ENCODE data around the gene TMEM50A.
"Not testable (repeated sequence)": the region's sequence is repeated elsewhere in the genome, so short reads cannot be mapped to it uniquely, and the experiment has no call there.

The TMEM50A gene

DNA sequence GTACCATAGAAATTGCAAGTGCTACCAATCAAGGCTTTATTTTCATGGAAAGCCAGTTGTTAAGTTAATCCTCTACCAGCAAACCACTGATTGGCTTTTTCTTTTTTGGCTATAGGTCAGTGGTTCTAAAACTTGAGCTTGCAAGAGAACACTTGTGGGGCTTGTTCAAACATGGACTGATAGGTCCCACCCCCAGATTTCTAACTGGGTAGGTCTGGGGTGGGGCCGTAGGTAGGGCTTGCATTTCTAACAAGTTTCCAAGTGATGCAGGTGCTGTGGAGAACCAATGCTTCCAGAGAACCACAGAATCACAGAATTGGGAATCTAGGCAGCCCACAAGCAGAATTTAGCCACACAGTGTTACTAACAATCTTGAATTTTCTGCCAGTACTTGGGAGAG, 45.7 kb downstream of the TMEM50A start:
- not testable (repeated sequence) for H3K27ac ChIP-seq (ENCODE audit: insufficient read depth, low read depth, low read length, poor library complexity, severe bottlenecking); H3K4me1 ChIP-seq (ENCODE audit: control insufficient read depth, insufficient read depth, low read length); H3K27me3 ChIP-seq (ENCODE audit: control insufficient read depth, insufficient read depth, low read length, poor library complexity, severe bottlenecking); H3K4me3 ChIP-seq (ENCODE audit: insufficient read depth, low read depth, low read length); H3K9me3 ChIP-seq (ENCODE audit: control insufficient read depth, low read length); H3K36me3 ChIP-seq (ENCODE audit: control insufficient read depth, insufficient read depth, low read length)
- WGBS, 2 experiments = no CpG with 5 or more reads among the region's 1 CpG

- not testable (repeated sequence) for H3K4me3 ChIP-seq (ENCODE audit: insufficient read depth, low read depth, low read length); H3K36me3 ChIP-seq (ENCODE audit: control insufficient read depth, insufficient read depth, low read length); H3K27ac ChIP-seq (ENCODE audit: insufficient read depth, low read depth, low read length, poor library complexity, severe bottlenecking); H3K9me3 ChIP-seq (ENCODE audit: control insufficient read depth, low read length); H3K4me1 ChIP-seq (ENCODE audit: control insufficient read depth, insufficient read depth, low read length); H3K27me3 ChIP-seq (ENCODE audit: control insufficient read depth, insufficient read depth, low read length, poor library complexity, severe bottlenecking)
- 92 to 96% methylated on average over 4 of the region's 4 CpGs for WGBS, 2 experiments
Observed at GRCh38 chr1:25387096-25387495, 49.0 kb downstream of the TMEM50A start.

DNA sequence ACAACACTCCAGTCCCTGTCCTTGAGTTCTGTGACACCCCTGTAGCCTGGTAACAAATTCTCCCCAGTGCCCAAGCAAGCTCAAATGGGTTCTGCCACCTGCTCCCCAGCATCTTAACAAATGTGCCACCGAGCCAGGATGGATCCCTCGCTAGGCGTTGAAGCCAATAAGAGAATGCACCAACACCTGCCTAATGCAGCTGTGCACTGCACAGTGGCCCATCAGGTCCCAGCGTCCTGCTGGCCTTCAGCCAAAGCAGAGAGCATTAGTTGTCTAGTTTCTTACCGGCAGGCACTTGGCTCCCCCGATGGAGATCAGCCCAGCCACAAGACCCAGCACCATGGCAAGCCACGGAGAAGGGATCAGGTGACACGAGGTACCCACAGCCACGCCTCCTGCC, 50.6 kb downstream of the TMEM50A start:
- 88 to 92% methylated on average over 5 to 6 of the region's 9 CpGs for WGBS, 2 experiments

DNA sequence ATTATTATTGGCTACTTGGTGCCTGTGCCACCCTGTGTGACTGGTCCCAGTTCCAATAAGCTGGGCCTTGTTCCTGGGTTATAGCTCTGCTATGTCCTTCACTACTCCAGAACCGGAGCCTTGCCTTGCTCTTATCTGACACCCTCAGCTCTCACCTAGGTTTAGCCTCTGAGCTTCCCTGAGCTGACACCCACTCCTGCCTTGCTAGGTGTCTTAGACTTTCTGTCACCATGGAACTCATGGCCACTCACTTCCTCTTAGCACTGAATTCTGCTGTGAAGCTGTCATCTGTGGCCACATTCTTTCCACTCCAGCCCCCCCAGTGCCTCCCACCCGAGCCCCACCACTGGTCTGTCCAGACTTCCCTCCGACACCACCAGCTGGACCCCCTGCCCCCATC, 51.6 kb downstream of the TMEM50A start:
- WGBS, 2 experiments = 88 to 92% methylated on average over 3 of the region's 3 CpGs
- not testable (repeated sequence) for H3K27ac ChIP-seq (ENCODE audit: insufficient read depth, low read depth, low read length, poor library complexity, severe bottlenecking); H3K4me1 ChIP-seq (ENCODE audit: control insufficient read depth, insufficient read depth, low read length); H3K36me3 ChIP-seq (ENCODE audit: control insufficient read depth, insufficient read depth, low read length); H3K27me3 ChIP-seq (ENCODE audit: control insufficient read depth, insufficient read depth, low read length, poor library complexity, severe bottlenecking); H3K9me3 ChIP-seq (ENCODE audit: control insufficient read depth, low read length); H3K4me3 ChIP-seq (ENCODE audit: insufficient read depth, low read depth, low read length)

More for the DNA sequence above, 50.6 kb downstream of the TMEM50A start:
- H3K4me3 ChIP-seq (ENCODE audit: insufficient read depth, low read depth, low read length); H3K27ac ChIP-seq (ENCODE audit: insufficient read depth, low read depth, low read length, poor library complexity, severe bottlenecking); H3K4me1 ChIP-seq (ENCODE audit: control insufficient read depth, insufficient read depth, low read length); H3K9me3 ChIP-seq (ENCODE audit: control insufficient read depth, low read length); H3K27me3 ChIP-seq (ENCODE audit: control insufficient read depth, insufficient read depth, low read length, poor library complexity, severe bottlenecking); H3K36me3 ChIP-seq (ENCODE audit: control insufficient read depth, insufficient read depth, low read length): not testable (repeated sequence)

- H3K9me3 ChIP-seq (ENCODE audit: control insufficient read depth, low read length) = no peaks in the 10 kb centered on the region
- no peak overlapping the region for H3K27ac ChIP-seq (ENCODE audit: insufficient read depth, low read depth, low read length, poor library complexity, severe bottlenecking)
- 91 to 96% methylated on average over 4 to 6 of the region's 6 CpGs for WGBS, 2 experiments
- no peaks in the 10 kb centered on the region for H3K27me3 ChIP-seq (ENCODE audit: control insufficient read depth, insufficient read depth, low read length, poor library complexity, severe bottlenecking)
- no peaks in the 10 kb centered on the region for H3K4me1 ChIP-seq (ENCODE audit: control insufficient read depth, insufficient read depth, low read length)
- H3K4me3 ChIP-seq (ENCODE audit: insufficient read depth, low read depth, low read length) = no peak overlapping the region
- H3K36me3 ChIP-seq (ENCODE audit: control insufficient read depth, insufficient read depth, low read length) = no peaks in the 10 kb centered on the region
Observed at GRCh38 chr1:25392841-25393240, 54.7 kb downstream of the TMEM50A start.

GRCh38 chr1:25397549-25397948, 59.4 kb downstream of the TMEM50A start:
- not testable (repeated sequence) for H3K27ac ChIP-seq (ENCODE audit: insufficient read depth, low read depth, low read length, poor library complexity, severe bottlenecking); H3K4me3 ChIP-seq (ENCODE audit: insufficient read depth, low read depth, low read length)

GRCh38 chr1:25398079-25398478, 59.9 kb downstream of the TMEM50A start:
- not testable (repeated sequence) for H3K27ac ChIP-seq (ENCODE audit: insufficient read depth, low read depth, low read length, poor library complexity, severe bottlenecking); H3K9me3 ChIP-seq (ENCODE audit: control insufficient read depth, low read length); H3K4me1 ChIP-seq (ENCODE audit: control insufficient read depth, insufficient read depth, low read length); H3K27me3 ChIP-seq (ENCODE audit: control insufficient read depth, insufficient read depth, low read length, poor library complexity, severe bottlenecking); H3K36me3 ChIP-seq (ENCODE audit: control insufficient read depth, insufficient read depth, low read length); H3K4me3 ChIP-seq (ENCODE audit: insufficient read depth, low read depth, low read length)
- no CpG with 5 or more reads among the region's 2 CpGs for WGBS, 2 experiments

More at GRCh38 chr1:25397549-25397948, 59.4 kb downstream of the TMEM50A start:
- WGBS, 2 experiments = 81 to 90% methylated on average over 2 of the region's 10 CpGs
- not testable (repeated sequence) for H3K36me3 ChIP-seq (ENCODE audit: control insufficient read depth, insufficient read depth, low read length); H3K9me3 ChIP-seq (ENCODE audit: control insufficient read depth, low read length); H3K27me3 ChIP-seq (ENCODE audit: control insufficient read depth, insufficient read depth, low read length, poor library complexity, severe bottlenecking); H3K4me1 ChIP-seq (ENCODE audit: control insufficient read depth, insufficient read depth, low read length)

DNA sequence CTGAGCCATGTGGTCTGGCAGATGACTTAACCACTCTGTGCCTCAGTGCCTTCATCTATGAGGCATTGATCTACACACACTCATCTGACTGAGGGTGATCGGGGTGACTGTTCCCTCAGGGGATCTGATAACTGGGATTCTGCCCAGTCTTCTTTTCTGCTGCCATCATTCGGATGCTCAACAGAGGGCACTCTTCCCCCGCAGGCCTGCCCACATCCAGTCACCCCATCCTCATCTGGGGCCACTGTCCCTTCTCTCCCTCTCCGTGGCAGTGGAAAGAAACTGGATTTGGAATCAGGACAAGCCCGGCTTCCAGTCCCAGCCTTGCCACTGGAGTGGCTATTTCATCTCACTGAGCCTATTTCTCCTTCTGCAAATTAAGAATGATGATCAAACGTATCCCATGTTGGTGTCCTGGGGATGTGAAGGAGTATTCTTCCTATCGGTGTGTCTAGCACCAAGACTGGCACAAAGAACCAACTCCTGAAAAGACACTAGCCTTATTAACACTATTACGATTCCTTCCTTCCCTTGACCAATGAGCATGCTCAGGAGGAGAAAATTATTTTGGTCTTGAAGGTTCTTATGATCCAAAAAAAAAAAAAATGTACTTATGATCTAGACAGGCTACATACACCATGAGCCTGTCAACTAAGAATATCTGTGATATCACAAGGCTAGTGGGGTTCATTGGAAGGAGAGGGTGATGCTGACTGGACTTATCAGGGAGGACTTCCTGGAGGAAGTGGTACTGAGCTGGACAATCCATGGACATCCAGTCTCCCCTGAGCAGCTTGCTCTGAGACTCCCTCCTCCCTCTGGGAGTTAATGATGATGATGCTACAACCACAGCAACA, 65.0 kb downstream of the TMEM50A start:
- 5 to 29% methylated on average over 3 to 5 of the region's 8 CpGs for WGBS, 2 experiments
- H3K36me3 ChIP-seq (ENCODE audit: control insufficient read depth, insufficient read depth, low read length); H3K27me3 ChIP-seq (ENCODE audit: control insufficient read depth, insufficient read depth, low read length, poor library complexity, severe bottlenecking); H3K9me3 ChIP-seq (ENCODE audit: control insufficient read depth, low read length); H3K4me3 ChIP-seq (ENCODE audit: insufficient read depth, low read depth, low read length); H3K4me1 ChIP-seq (ENCODE audit: control insufficient read depth, insufficient read depth, low read length); H3K27ac ChIP-seq (ENCODE audit: insufficient read depth, low read depth, low read length, poor library complexity, severe bottlenecking): not testable (repeated sequence)

GRCh38 chr1:25405731-25406305, 67.7 kb downstream of the TMEM50A start:
- not testable (repeated sequence) for H3K27ac ChIP-seq (ENCODE audit: insufficient read depth, low read depth, low read length, poor library complexity, severe bottlenecking); H3K27me3 ChIP-seq (ENCODE audit: control insufficient read depth, insufficient read depth, low read length, poor library complexity, severe bottlenecking)
- no CpG with 5 or more reads among the region's 12 CpGs for WGBS, 2 experiments

DNA sequence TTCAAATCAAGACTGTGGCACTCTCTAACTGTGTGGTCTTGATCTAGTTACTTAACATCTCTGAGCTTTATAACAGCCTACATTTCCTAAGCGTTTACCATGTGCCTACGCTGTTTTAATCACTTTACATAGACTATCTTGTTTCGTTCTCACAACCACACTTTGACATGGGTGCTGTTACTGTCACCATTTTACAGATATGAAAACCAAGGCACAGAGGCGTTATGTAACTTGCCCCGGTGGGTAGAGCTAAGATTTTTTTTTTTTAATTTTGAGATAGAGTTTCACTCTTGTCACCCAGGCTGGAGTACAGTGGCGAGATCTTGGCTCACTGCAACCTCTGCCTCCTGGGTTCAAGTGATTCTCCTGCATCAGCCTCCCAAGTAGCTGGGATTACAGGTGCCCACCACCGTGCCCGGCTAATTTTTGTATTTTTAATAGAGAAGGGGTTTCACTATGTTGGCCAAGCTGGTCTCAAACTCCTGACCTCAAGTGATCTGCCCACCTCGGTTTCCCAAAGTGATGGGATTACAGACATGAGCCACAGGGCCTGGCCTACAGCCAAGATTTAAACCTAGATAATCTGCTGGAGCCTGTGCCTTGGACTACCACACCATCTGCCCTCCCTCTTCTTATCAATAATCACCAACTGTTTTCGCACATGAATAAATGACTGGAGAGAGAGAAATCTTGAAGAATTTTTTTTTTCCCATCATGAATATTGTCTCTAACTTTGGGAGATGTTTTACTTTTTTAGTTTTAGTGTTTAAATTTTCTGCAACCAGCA, 71.7 kb downstream of the TMEM50A start:
- not testable (repeated sequence) for H3K27me3 ChIP-seq (ENCODE audit: control insufficient read depth, insufficient read depth, low read length, poor library complexity, severe bottlenecking); H3K36me3 ChIP-seq (ENCODE audit: control insufficient read depth, insufficient read depth, low read length); H3K4me3 ChIP-seq (ENCODE audit: insufficient read depth, low read depth, low read length); H3K4me1 ChIP-seq (ENCODE audit: control insufficient read depth, insufficient read depth, low read length); H3K9me3 ChIP-seq (ENCODE audit: control insufficient read depth, low read length); H3K27ac ChIP-seq (ENCODE audit: insufficient read depth, low read depth, low read length, poor library complexity, severe bottlenecking)
- WGBS, 2 experiments = 96 to 97% methylated on average over 6 to 7 of the region's 10 CpGs

More at GRCh38 chr1:25405731-25406305, 67.7 kb downstream of the TMEM50A start:
- not testable (repeated sequence) for H3K4me1 ChIP-seq (ENCODE audit: control insufficient read depth, insufficient read depth, low read length); H3K36me3 ChIP-seq (ENCODE audit: control insufficient read depth, insufficient read depth, low read length); H3K9me3 ChIP-seq (ENCODE audit: control insufficient read depth, low read length); H3K4me3 ChIP-seq (ENCODE audit: insufficient read depth, low read depth, low read length)
